Thyroid gland (tissue), 4 donors: ENCODE measurements around the gene BUD31. TPM values are rescaled to one million over a fixed set of nuclear protein-coding genes. Genes with fewer than 3 reads are reported as not detected.

Experiments
- DNase-seq, 2 donors: peaks; one replicate each; pipeline ENCODE4 v3.0.0-alpha.2; 2019
- H3K27ac ChIP-seq, 3 donors: fragments of 200-600 bp; sonication (generic); 1 replicate in 2 of 3; 2 replicates in 1 of 3; pipeline ENCODE4 v1.5.1; 2016 to 2019; ENCODE audit warnings: mild to moderate bottlenecking in 1 of 3, moderate library complexity in 1 of 3
- H3K27me3 ChIP-seq: fragments of 200-600 bp; sonication (generic); one replicate; pipeline ENCODE4 v1.5.1; 2019
- H3K36me3 ChIP-seq, 2 donors: fragments of 200-600 bp; sonication (generic); one replicate each; pipeline ENCODE4 v1.5.1; 2016 to 2019
- H3K4me1 ChIP-seq, 2 donors: fragments of 200-600 bp; sonication (generic); one replicate each; pipeline ENCODE4 v1.5.1; 2017 to 2019
- H3K4me3 ChIP-seq, 3 donors: fragments of 200-600 bp; sonication (generic); replicated peaks in 1 of 3; 1 replicate in 2 of 3; 2 replicates in 1 of 3; pipeline ENCODE4 v1.5.1; 2016; ENCODE audit warnings: mild to moderate bottlenecking in 1 of 3
- H3K9me3 ChIP-seq: fragments of 200-600 bp; sonication (generic); one replicate; pipeline ENCODE4 v1.5.1; 2017
- POLR2A ChIP-seq, 2 donors: fragments of 450-650 bp; IDR thresholded peaks; one replicate each; pipeline ENCODE4 v1.6.1; 2017; ENCODE audit warnings: antibody characterized with exemption in 2 of 2, mild to moderate bottlenecking in 2 of 2, moderate library complexity in 1 of 2
- WGBS, 2 donors: methylation state at CpG; one replicate each; pipeline ENCODE4 v1.1.5; 2017; 5-methylcytosine and 5-hydroxymethylcytosine counted together
- intact Hi-C: fragments of 100-400 bp; cut with DNase I; formaldehyde crosslinking; loops from one replicate; pipeline ENCODE4 v1.15.1; 2023
- total RNA-seq, 4 donors: library from RNA; depleted of rRNA; stranded (reverse); fragments of >200 nt; gene quantifications; one replicate each; pipeline ENCODE4 v1.2.3, GENCODE V29; 2016
- TF ChIP-seq, protein P1 (sequence below), 6 experiments: fragments of 200-600 bp in 3 of 6; fragments of 450-650 bp in 3 of 6; sonication (generic) in 3 of 6; IDR thresholded peaks; one replicate each; pipeline ENCODE4 v1.5.1; 2016 to 2019; ENCODE audit warnings: antibody characterized with exemption in 6 of 6, mild to moderate bottlenecking in 2 of 6, inconsistent platforms in 1 of 6, moderate library complexity in 1 of 6

The BUD31 gene
- total RNA-seq, 4 donors from 2014 or later = 41.9 to 89.1 (median 65.4) TPM

DNA sequence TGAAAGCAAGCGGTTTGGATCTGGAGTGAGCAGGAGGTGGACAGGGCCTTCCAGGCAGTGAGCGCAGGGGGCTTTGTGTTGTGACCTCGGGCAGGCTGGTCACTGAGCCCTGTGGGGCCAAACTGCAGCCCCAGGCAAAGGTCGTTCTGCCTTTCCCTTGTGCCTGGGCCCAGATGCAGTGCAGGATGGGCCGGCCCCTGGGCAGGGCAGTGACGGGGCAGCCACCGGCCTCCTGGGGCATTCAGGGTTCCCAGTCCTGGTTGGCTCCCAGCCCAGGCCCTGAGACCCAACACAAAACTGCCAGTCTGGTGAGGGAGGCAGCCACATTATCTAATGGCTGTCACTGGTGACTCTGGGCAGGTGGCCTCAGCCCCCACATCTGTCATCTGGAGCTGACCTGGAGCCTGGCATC lies 27.1 kb upstream of the BUD31 start:
- H3K27ac ChIP-seq = no peak overlapping the region
- intact Hi-C loops = no loop called here
- no peak for TF ChIP-seq POLR2A (IDR thresholded peaks at IDR 0.05)
- TF ChIP-seq, protein P1, sequence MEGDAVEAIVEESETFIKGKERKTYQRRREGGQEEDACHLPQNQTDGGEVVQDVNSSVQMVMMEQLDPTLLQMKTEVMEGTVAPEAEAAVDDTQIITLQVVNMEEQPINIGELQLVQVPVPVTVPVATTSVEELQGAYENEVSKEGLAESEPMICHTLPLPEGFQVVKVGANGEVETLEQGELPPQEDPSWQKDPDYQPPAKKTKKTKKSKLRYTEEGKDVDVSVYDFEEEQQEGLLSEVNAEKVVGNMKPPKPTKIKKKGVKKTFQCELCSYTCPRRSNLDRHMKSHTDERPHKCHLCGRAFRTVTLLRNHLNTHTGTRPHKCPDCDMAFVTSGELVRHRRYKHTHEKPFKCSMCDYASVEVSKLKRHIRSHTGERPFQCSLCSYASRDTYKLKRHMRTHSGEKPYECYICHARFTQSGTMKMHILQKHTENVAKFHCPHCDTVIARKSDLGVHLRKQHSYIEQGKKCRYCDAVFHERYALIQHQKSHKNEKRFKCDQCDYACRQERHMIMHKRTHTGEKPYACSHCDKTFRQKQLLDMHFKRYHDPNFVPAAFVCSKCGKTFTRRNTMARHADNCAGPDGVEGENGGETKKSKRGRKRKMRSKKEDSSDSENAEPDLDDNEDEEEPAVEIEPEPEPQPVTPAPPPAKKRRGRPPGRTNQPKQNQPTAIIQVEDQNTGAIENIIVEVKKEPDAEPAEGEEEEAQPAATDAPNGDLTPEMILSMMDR (IDR thresholded peaks at IDR 0.05) = no peak

DNA sequence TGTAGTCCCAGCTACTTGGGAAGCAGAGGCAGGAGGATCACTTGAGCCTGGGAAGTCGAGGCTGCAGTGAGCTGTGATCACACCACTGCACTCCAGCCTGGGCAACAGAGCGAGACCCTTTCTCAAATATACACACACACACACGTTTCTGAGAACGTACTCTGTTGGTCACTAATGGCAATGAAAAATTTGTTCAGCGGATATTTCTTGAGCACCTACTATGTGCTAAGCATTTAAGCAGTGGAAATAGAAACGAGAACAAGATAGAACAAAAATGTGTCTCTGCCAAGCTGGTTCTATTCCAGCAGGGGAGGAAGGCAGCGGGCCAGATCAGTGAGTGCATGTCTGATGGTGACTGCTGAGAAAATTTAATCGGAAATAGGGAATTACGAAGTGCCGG lies 25.6 kb upstream of the BUD31 start:
- 90 to 93% methylated on average over 10 of the region's 10 CpGs for WGBS, 2 donors
- intact Hi-C loops = no loop called here
- H3K36me3 ChIP-seq = peaks cover 18 to 21% of the 10 kb centered on the region in 2 donors
- no peak overlapping the region for H3K27ac ChIP-seq
- TF ChIP-seq POLR2A (IDR thresholded peaks at IDR 0.05) = no peak
- TF ChIP-seq, protein P1 (IDR thresholded peaks at IDR 0.05) = no peak
- H3K4me3 ChIP-seq = no peak overlapping the region
- H3K4me1 ChIP-seq = peaks cover 0 to 27% of the 10 kb centered on the region in 2 donors
- H3K9me3 ChIP-seq = no peaks in the 10 kb centered on the region
- DNase-seq = no peak
- no peaks in the 10 kb centered on the region for H3K27me3 ChIP-seq

More for the DNA sequence above, 27.1 kb upstream of the BUD31 start:
- H3K27me3 ChIP-seq = no peaks in the 10 kb centered on the region
- H3K9me3 ChIP-seq = no peaks in the 10 kb centered on the region
- peaks cover 9 to 16% of the 10 kb centered on the region in 2 donors for H3K36me3 ChIP-seq
- WGBS, 2 donors = 90 to 100% methylated on average over 1 to 5 of the region's 7 CpGs
- no peak for DNase-seq
- no peak overlapping the region for H3K4me3 ChIP-seq
- peaks cover 0 to 27% of the 10 kb centered on the region in 2 donors for H3K4me1 ChIP-seq

DNA sequence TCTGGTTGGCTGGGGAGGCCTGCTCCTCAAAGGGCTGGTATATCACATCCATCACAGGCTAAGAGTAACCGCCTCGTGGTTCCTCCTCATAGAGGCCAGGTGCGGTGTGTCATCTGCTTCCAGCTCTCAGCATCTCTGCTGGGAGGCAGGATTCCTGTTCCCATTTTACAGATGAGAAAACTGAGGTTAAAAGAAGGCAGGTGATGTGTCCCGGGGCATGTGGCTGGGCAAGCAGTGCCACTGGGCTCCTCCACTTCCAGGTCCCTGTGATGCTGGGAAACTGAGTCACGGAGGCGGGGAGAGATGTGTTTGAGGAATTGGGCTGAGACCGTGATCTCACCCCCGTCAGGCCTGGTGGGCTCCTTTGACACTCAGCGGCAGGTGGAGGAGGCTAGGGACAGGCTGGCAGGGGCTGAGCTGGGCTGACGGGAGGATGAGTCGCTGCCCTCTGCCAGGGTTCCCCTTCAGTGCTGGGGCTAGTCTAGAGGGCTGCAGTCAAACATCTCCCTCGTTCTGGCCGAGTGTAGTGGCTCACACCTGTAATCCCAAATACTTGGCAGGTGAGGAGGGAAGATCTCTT lies 24.9 kb upstream of the BUD31 start:
- 92 to 98% methylated on average over 11 to 13 of the region's 13 CpGs for WGBS, 2 donors

DNA sequence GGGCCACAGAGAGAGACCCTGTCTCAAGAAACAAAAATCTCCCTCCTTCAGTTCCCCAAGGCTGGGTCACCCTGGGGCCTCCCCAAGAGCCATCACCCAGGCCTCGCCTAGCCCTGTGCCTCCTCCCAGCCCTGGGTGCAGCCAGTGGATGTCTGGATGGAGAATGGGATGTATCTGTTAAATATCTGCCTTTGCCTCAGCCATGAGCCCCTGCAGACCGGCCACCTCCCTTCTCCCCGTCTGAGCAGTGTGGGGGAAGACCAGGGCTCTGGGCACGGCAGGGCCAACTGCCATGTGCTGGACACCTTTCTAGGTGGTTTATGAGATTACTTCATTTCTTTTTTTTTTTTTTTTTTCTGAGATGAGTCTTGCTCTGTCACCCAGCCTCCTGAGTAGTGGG lies 24.2 kb upstream of the BUD31 start:
- intact Hi-C loops = no loop called here
- H3K4me1 ChIP-seq = peaks cover 0 to 20% of the 10 kb centered on the region in 2 donors
- H3K4me3 ChIP-seq = no peak overlapping the region
- H3K9me3 ChIP-seq = no peaks in the 10 kb centered on the region
- no peak for DNase-seq
- peaks cover 24 to 34% of the 10 kb centered on the region in 2 donors for H3K36me3 ChIP-seq
- H3K27me3 ChIP-seq = no peaks in the 10 kb centered on the region
- TF ChIP-seq, protein P1 (IDR thresholded peaks at IDR 0.05) = no peak
- TF ChIP-seq POLR2A (IDR thresholded peaks at IDR 0.05) = no peak
- no peak overlapping the region for H3K27ac ChIP-seq
- 94 to 96% methylated on average over 3 to 4 of the region's 4 CpGs for WGBS, 2 donors

More for the DNA sequence above, 24.9 kb upstream of the BUD31 start:
- H3K36me3 ChIP-seq = peaks cover 21 to 28% of the 10 kb centered on the region in 2 donors
- TF ChIP-seq, protein P1 (IDR thresholded peaks at IDR 0.05) = no peak
- no peak for TF ChIP-seq POLR2A (IDR thresholded peaks at IDR 0.05)
- H3K27ac ChIP-seq = no peak overlapping the region
- H3K27me3 ChIP-seq = no peaks in the 10 kb centered on the region
- H3K4me1 ChIP-seq = peaks cover 0 to 26% of the 10 kb centered on the region in 2 donors
- no peak overlapping the region for H3K4me3 ChIP-seq
- H3K9me3 ChIP-seq = no peaks in the 10 kb centered on the region
- DNase-seq = no peak
- intact Hi-C loops = no loop called here

DNA sequence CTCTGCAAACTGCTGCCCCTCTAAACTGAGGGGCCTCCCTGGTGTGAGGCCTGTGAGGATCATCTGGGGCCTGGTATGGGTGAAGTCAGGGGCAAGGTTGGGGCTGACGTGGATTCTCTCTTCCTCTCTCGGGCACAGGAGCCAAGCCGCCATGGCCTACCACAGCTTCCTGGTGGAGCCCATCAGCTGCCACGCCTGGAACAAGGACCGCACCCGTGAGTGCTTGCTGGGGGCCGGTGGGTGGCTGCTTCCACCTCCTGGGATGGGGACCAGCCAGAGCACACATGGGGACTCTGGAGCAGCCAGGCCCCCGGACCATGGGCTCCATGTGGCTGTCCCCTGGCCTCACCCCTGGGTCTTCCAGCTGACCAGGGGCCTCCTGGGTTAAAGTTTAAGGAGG lies 23.2 kb upstream of the BUD31 start:
- TF ChIP-seq POLR2A (IDR thresholded peaks at IDR 0.05) = no peak
- TF ChIP-seq, protein P1 (IDR thresholded peaks at IDR 0.05) = no peak
- intact Hi-C loops = no loop called here
- 83 to 100% methylated on average over 2 of the region's 8 CpGs for WGBS, 2 donors
- Histone ChIP-seq H3K4me1 (peaks cover 0 to 11% of the 10 kb centered on the region in 2 donors), H3K9me3 (no peaks in the 10 kb centered on the region), H3K27me3 (no peaks in the 10 kb centered on the region), H3K4me3 (no peak overlapping the region), H3K27ac (no peak overlapping the region), H3K36me3 (peaks cover 32 to 44% of the 10 kb centered on the region in 2 donors)
- no peak for DNase-seq
